Subcutaneous adipose tissue (tissue), 4 donors: Measurements from ENCODE around the gene EFS. TPM values are rescaled to one million over a fixed set of nuclear protein-coding genes. Genes with fewer than 3 reads are reported as not detected.

ENCODE experiments used
- total RNA-seq, 4 donors: library from RNA; depleted of rRNA; stranded (reverse); fragments of >200 nt; gene quantifications; one replicate each; pipeline ENCODE4 v1.1.0, GENCODE V29; 2016
- TF ChIP-seq, protein P1 (sequence below): fragments of 450-650 bp; IDR thresholded peaks from one replicate; pipeline ENCODE4 v1.5.1; 2016; ENCODE audit warnings: low read depth, mild to moderate bottlenecking, control low read depth, antibody characterized with exemption, moderate library complexity

Gene EFS
- total RNA-seq, 4 donors from 2014 or later, result 8.5 to 12.8 (median 9.8) TPM

GRCh38 chr14:23375527-23376251 lies 10.7 kb upstream of the EFS start:
- TF ChIP-seq, protein P1, sequence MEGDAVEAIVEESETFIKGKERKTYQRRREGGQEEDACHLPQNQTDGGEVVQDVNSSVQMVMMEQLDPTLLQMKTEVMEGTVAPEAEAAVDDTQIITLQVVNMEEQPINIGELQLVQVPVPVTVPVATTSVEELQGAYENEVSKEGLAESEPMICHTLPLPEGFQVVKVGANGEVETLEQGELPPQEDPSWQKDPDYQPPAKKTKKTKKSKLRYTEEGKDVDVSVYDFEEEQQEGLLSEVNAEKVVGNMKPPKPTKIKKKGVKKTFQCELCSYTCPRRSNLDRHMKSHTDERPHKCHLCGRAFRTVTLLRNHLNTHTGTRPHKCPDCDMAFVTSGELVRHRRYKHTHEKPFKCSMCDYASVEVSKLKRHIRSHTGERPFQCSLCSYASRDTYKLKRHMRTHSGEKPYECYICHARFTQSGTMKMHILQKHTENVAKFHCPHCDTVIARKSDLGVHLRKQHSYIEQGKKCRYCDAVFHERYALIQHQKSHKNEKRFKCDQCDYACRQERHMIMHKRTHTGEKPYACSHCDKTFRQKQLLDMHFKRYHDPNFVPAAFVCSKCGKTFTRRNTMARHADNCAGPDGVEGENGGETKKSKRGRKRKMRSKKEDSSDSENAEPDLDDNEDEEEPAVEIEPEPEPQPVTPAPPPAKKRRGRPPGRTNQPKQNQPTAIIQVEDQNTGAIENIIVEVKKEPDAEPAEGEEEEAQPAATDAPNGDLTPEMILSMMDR, result no peak

DNA sequence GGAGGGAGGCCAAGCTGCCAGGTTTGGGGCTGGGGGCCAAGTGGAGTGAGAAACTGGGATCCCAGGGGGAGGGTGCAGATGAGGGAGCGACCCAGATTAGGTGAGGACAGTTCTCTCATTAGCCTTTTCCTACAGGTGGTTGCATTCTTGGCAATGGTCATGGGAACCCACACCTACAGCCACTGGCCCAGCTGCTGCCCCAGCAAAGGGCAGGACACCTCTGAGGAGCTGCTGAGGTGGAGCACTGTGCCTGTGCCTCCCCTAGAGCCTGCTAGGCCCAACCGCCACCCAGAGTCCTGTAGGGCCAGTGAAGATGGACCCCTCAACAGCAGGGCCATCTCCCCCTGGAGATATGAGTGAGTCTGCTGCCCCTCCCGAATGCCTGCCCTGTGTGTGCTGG lies 8.1 kb upstream of the EFS start:
- TF ChIP-seq, protein P1, result no peak

DNA sequence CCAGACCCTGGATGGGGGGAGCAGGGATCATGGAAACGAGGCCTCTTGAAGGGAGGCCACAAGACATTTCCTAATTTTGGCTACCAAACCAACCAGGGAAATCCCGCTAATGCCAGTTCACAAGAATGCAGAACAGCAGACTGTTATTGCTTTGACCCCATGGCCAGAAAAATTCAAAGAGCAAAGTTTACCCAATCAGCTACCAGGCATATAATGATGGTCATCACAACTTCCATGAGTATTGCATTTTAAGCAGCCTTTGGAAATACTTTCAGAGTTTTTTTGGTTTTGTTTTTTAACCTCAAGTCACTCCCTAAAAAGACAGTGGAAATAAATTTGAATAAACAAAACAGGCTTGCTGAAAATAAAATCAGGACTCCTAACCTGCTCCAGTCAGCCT lies 7.5 kb upstream of the EFS start, which contains the start of gene IL25:
TSS of gene IL25 (plus strand) at position 301 of the 400 bp plus-strand sequence.
- TF ChIP-seq, protein P1, result no peak

DNA sequence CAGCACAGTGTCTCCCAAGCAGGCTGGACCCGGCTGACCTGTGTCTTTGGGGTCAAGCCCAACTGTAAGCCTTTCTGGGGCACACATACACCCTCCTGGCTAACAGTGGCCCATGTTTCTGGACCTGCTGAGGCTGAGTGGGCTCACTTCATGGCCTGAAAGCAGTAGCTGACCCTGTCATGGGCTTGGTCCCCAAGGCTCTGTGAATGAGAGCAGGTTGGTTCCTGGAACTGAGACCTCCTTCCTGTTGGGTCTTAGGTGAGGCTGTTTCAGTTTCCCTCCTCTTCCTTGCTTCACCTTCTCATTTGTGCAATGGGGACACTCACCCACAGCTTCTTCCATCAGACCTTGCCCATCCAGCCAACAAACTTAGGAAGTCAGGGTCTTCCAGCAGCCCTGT lies 6.9 kb upstream of the EFS start:
- TF ChIP-seq, protein P1, result no peak

- TF ChIP-seq, protein P1, result no peak
These were observed 5.2 kb upstream of the EFS start for GRCh38 chr14:23370221-23370620.

DNA sequence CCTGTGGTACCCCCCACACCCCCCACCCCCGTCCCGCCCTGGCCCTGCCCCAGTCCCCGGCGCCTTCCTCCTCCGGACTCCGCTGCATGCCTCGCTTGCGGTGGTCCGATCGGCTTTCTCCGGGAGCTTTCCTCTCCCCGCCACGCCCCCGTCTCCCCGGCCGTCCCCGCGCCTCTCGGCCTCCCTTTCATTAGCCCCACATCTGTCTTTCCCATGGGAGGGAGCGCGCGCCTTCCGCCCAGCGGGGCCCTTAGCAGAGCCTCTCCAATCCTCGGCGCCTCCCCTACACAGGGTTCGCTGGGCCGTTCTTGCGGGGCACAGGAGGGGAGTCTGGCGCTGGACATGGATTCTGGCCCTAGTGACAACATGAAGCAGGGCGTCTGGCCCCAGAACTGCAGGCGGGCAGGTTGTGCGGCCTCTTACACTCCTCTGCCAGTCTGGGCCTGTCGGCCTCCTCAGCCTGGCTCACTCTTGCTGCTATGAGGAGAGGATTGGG lies 1.5 kb upstream of the EFS start:
- TF ChIP-seq, protein P1, result no peak

- TF ChIP-seq, protein P1, result no peak
These were observed 907 bp upstream of the EFS start for GRCh38 chr14:23365732-23366425.
